Stimulated activated CD8-positive, alpha-beta memory T cell treated with anti-CD3 and anti-CD28 coated beads, Interleukin-15, amount 100 ng/mL, for 4 hours (primary cell): Measurements from ENCODE around the gene TMEM82.
A peak's percentile ranks its signal among the peaks of the same experiment; 100 is the strongest.

Experiments used
- DNase-seq, 2 donors: peaks; one replicate each; pipeline ENCODE4 v3.0.0-alpha.2; 2020; ENCODE audit warnings: low read depth in 2 of 2

Gene TMEM82

DNA sequence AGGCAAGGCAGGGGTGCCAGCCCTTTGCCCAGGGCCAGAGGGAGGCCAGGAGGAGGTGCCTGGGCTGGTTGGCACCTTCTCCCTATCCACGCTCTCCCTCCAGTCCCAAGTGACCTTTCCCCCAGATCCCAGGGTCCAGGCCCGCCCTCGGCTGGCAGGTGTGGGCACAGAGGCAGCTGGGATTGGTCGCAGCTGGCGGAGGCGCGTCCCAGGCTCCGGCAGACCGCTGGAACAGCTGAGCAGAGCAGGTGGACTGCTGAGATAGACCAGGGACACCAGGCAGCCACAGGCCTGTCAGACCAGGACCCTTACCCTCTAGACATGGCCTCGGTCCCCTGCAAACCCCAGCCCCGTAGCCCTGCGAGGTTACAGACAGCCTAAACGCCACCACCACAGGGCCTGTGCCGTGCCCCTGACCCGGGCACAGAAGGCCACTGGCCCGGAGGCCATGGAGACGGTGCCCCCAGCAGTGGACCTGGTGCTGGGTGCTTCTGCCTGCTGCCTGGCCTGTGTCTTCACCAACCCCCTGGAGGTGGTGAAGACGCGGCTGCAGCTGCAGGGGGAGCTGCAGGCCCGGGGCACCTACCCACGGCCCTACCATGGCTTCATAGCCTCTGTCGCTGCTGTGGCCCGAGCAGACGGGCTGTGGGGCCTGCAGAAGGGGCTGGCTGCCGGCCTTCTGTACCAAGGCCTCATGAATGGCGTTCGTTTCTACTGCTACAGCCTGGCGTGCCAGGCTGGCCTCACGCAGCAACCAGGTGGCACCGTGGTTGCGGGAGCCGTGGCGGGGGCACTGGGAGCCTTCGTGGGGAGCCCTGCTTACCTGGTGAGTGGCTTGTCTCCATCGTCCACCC lies 6.0 kb upstream of the TMEM82 start, which contains the start of gene SLC25A34:
TSS of gene SLC25A34 (plus strand) at position 221 of the 854 bp plus-strand sequence. CDS start at position 449, 228 bp downstream.
- no peak for DNase-seq

DNA sequence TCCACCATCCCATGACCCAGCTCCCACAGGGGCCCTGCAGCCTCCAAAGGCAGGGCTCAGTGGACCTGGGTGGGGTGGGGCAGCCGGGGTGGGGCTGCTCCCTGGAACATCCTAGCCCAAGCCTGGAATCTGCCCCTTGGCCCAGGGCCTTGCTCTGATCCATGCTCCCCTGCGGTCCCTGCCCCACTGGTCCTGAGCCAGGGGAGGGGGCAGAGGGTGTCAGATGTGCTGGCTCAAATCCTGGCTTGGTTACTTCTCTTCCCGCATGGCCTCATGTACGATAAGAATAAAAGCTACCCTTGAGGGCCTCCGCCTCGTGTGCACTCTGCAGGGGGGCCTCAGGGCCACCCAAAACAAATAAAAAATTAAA lies 5.4 kb upstream of the TMEM82 start:
- no peak for DNase-seq

DNA sequence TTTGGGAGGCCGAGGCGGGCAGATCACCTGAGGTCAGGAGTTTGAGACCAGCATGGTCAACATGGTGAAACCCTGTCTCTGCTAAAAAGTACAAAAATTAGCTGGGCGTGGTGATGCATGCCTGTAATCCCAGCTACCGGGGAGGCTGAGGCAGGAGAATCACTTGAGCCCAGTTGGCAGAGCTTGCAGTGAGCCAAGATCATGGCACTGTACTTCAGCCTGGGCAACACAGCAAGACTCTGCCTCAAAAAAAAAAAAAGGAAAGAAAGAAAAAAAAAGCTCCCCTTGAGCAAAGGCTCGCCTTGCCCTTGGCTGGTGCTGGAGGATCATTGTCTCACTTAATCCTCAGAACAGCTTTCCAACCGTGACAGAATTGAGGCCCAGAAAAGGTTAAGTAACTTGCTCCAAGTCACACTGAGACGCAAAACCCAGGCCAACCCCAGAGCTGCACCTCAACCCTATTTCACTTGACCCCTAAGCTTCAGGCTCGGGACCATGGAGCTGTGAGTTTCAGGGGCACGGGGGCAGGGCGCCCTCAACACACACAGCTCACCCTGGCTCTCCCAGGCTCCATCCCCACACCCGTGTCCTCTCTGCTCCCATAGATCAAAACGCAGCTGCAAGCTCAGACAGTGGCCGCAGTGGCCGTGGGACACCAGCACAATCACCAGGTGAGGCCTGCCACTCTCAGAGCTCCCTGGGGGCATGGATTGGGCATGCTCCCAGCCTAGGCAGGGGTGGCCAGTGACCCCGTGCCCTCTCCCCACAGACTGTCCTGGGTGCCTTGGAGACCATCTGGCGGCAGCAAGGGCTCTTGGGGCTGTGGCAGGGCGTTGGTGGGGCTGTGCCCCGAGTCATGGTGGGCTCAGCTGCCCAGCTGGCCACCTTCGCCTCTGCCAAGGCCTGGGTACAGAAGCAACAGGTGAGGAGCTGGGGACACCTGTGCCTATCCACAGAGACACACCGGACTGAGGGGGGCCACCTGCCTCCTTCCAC lies 4.7 kb upstream of the TMEM82 start:
- no peak for DNase-seq

DNA sequence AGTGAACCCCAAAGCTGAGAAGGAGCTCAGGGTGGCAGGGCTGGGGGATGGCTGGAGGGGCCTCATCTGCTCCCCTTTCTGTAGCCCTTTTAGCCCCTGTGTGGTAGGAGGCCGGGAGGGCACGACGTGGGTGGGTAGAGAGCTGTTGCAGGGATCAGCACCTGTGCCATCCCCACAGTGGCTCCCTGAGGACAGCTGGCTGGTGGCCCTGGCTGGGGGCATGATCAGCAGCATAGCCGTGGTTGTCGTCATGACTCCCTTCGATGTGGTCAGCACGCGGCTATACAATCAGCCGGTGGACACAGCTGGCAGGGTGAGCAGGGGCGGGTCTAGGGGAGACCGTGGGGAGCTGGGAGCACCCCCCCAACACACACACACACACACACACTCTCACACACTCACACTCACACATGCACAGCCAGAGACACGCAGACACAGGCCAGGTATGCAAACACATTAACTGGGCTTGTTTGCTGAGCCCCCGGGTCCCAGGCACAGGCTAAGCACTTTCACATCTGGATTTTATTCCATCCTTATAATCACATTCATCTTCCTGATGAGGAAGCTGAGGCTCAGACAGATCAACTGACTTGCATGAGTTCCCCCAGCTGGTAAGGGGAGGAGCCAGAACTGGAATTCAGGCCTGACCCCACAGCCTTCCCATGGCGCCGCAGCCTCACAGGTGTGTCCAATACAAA lies 3.7 kb upstream of the TMEM82 start:
- DNase-seq: no peak

DNA sequence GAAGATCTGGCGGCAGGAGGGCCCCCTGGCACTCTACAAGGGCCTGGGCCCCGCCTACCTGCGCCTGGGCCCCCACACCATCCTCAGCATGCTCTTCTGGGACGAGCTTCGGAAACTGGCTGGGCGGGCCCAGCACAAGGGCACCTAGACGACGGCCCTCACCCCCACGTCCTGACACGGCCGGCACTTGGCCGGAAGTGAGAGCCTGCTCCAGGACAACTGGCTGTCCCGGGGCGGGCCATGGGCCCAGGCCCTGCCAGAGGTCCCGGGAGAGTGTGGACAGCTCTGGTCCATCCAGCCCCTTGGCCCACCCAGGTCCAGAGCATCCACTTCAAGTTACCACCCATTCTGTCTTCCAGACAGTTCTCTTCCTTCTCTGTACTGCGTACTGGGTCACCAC lies 3.0 kb upstream of the TMEM82 start:
- DNase-seq: no peak

DNA sequence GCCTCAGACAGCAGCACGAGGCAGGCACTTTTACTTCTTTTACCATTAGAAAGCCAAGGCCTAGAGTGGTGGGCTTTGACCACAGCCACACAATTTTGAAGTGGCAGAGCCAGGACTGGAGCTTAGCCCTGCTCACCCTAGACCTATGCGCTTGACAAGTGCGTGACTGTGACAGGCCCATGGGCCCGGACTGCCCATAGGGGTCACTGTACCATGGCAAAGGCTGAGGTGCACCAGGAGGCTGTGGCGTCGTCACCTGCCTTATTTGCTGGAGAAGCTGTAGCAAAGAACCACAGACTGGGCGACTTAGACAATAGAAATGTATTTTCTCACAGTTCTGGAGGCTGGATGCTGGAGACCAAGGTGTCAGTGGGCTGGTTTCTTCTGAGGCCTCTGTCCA lies 2.6 kb upstream of the TMEM82 start:
- no peak for DNase-seq

DNA sequence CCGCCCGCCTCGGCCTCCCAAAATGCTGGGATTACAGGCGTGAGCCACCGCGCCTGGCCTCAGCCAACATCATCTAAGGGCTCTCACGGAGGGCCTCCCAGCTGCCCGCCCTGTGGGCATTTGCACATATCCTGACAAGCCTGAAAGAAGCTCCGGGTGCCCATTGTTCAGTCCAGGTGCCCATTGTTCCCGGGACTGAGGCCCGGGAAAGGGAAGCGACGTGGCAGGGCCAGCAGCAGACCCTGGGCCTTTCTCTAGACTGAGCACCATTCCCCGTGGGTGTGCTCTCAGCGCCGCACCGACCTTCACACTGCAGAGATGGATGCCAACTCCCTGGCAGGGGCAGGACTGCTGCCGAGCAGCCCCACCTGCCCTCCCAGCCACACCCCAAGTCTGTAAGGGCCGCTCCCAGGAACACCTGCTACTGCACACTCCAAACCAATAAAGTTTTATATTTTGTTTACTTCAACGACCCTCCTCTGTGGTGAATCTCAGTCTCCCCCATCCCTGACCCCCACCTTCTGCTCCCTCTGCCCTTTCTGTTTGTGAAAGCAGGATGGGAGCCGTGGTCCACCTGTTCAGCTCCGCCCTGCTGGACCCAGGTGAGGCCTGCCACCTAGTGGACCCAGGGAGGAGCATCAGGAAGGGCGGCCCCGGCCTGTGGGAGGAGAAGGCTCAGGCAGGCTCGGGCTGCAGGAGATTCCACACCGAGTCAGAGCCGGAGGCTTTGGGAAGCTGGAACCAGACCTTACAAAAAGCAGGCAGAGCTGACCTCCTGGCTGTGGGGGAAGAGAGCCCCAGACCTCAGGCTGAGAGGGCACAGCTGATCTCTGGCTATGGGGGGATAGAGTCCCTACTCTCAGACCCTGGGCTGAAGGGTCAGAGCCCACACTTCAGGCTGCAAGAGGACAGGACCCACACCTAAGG lies 1.1 kb upstream of the TMEM82 start:
- DNase-seq: peak; percentile 19 to 21

DNA sequence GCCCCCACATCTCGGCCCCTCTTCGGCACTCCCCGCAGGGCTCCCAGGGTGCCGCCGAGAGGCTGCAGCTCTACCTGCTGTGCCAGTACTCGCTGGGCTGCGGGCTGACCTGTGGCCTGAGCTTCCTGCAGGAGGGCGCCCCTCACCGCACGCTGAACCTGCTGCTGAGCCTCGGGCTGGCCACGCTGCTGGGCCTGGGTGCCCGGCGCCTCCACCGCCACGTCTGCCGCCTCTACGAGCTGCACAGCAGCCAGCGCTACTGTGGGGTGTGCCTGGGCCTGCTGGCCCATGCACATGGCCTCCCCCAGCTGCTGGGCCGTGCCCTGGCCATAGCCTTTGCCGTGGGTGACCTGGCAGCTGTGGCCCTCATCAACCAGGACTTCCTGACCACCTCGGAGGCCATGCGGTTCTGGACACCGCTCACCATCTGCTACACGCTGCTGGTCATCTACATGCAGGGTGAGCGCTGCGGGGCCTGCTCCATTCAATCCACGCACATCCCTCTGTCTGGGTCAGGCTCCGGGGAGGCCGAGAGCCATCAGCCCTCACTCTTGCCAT lies 1.9 kb downstream of the TMEM82 start:
- no peak for DNase-seq

DNA sequence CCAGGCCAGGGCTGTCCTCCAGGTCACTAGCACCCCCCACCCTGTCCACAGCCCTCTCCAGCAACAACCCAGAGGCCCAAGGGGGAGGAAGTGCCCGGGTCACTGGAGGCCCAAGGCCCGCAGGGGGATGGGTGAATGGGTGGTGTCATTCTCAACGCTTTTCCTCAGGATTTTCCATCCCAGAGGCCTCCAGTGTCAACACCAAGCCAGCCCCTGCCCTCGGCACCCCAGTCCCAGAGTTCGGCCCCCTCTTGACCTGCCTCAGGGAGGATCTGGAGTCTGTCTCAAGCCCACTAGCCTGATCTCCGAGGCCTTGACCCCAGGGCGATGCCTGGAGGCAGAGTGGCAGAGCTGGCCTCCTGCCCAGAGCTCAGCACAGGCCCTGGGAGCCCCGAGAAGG lies 5.1 kb downstream of the TMEM82 start:
- DNase-seq: no peak

DNA sequence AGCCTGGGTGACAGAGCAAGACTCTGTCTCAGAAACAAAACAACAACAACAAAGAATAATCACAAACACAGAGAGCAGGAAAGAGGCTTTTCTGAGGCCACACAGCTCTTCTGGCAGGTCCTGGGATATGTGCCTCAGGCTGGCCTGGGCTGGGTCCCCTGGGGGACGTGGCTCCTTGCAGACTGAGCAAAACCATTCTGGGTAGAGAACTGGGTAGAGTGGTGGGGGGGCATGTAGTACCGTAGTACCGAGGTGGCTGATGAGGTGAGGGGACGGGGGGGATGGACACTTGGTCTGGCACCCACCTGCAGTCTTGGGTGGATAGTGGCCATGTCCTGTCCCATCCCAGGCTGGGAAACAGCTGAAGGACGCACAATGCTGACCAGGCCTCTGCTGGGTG lies 6.0 kb downstream of the TMEM82 start:
- no peak for DNase-seq

DNA sequence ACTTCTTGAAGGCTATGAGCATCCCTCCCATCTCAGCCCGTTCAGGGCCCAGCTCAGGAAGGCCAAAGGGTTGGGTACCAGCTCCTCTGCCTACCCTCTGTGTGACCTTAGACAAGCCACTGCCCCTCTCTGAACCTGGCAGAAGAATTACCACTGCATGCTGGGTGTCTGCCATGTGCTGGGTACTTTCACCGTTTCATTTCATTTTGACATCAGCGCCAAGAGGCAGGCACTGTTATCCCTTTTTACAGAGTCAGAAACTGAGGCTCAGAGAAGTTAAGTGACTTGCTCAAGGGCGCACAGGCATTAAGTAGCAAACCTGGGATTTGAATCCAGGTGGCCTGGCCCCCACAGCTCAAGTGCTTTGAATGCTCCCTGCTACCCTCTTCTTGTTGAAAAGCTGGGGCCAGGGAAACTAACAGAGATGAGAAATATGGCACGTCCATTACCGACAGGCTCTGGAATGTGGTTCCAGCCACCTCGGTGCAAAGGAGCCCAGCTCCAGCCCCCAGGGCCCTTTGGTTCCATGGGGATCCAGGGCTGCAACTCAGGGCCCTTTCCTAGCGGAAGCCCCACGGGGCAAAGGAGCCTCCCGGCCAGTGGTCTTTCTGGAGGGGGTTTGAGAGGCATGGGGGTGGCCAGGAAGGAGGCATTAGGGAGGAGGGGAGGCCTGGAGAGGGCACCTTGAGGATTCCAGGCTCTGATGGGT lies 6.5 kb downstream of the TMEM82 start:
- no peak for DNase-seq

DNA sequence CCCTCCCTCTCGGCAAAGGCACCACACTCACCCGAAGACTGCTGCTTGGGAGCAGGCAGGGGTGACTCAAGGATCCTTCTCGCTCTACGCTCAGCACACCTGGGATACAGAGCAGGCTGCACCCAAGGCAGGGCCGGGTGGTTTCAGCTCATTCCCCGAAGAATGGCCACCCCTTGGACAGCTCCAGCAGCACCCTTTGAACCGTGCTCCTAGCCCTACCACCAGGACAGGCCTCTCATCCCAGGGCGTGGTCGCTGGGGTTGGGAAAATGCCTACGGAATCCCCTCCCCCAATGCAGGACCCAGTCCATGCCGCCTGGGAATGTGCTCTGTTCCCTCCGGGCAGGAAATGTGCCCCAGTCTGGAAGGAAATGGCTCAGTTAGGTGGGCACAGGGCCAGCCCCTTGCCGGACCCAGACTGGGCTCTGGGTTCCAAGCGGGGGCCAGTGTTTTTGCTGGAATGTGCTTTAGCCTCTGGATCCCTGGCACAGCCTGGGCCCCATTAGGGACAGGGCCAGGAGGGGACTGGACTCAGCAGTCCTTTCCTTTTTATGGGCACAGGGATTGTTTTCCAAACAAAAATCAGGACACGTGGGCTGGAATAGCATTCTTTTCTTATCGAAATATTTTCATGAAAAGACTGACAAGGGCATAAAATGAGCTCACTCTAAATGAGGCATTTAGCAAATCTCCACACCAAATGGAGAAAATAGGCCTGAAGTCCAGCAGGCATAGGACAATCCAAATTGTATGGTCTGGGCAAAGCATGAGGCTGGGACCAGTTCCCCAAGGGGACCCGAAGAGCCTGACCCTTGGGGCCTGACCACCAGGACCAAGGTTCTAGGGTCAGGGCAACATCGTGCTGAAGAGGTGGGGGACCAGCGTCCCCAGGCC lies 7.3 kb downstream of the TMEM82 start:
- no peak for DNase-seq

DNA sequence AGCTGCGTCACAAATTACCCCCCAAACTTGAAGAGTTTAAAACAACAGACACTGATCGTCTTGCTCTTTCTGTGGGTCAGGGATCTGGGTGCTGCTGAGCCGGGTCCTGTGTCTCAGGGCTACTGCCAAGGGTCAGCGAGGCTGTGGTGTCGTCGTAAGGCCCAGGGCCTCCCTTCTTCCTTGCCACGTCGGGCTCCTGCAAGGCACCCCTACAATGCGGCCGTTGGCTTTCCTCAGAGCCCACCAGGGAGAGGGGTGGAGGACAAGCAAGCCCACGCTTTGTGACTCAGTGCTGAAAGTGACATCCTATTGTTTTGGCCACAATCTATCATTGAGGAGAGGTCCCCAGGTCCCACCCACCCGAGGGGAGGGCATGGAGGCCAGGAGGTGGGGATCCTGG lies 8.6 kb downstream of the TMEM82 start:
- DNase-seq: no peak

DNA sequence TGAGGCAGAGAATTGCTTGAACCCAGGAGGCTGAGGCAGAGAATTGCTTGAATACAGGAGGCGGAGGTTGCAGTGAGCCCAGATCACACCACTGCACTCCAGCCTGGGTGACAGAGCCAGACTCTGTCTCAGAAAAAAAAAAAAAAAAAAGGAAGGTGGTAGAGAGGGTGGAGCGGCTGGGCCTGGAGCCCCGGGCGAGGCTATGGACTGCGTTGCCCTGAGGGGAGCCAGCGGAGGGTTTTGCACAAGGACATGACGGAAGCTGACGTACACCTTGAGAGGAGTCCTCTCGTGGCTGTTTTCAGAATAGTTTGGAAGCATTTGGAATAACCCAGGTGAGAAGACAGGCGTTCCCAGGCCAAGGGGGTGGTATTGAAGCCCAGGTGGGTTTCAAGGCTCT lies 9.4 kb downstream of the TMEM82 start:
- no peak for DNase-seq

DNA sequence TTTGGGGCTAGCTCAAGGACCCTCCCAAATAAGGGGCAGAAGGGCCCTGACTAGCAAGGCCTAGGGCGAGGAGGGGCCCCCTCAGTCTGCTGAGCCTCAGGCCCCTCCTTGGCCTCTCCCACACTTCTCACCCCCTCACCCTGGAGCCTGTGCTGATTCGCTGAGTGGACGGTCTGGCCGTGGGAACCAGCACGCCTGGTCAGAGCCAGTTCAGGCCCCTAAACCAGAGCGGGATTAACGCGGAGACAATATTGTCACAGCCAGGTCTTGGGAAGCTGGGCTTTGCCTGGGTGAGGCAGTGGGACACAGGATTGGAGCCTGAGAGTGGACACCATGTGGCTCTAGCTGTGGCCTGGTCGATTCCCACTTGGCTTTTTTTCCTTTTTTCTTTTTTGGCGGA lies 11.5 kb downstream of the TMEM82 start:
- DNase-seq: no peak

DNA sequence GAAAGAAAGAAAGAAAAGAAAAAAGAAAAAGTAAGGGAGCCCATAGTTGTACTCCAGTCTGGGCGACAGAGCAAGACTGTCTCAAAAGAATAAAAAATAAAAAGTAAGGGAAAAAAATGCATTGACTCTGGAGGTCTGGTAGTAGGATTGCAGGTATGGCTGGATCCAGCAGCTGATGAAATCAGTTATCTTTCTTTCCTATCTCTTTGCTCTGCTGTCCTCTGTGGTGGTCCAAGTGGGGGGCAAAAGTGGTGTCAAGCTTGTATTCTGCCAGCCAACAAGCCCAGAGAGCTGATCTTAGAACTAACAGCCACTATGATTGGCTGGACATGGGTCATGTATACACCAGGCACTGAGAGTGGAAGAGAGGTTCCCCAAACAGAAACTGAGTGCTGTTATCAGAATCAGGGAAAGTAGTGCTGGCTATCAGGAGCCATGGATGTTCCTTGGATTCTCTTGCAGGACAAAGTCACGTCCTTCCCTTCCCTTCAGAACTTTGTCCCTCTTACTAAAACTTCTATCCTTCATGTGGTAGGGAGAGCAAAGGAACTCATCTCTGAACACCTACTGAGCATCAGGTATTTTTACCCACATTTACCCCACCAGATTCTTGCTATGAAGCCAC lies 12.8 kb downstream of the TMEM82 start:
- DNase-seq: no peak

DNA sequence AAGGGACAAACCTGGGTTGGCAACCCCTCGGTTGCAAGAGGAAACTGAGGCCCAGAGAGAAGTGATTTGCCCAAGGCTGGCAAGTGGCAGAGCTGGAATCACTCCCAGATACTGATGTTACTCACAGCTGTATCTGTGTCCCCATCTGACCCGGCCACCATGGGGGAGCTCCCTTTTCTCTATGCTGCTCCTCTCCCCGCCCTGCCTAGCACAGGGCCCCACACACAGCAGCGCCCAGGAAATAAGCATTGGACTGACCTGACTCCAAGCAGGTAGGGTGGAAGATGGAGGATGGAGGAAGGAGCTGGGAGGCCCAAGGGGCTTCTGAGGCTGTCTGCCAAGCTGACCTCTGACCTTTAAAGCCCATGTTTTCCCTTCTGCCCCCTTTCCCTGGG lies 13.3 kb downstream of the TMEM82 start:
- DNase-seq: no peak
